IPS-NIHi11 (cell line): ENCODE data around the gene THSD4.

ENCODE experiments used
- DNase-seq: peaks from one replicate; pipeline ENCODE4 v3.0.0; 2012; ENCODE audit warnings: mixed read lengths, low spot score

Gene THSD4

GRCh38 chr15:71545223-71545760 lies 430.0 kb downstream of the THSD4 start:
- DNase-seq, result no peak

GRCh38 chr15:71545923-71546322 lies 430.7 kb downstream of the THSD4 start:
- no peak for DNase-seq

GRCh38 chr15:71547011-71547410 lies 431.7 kb downstream of the THSD4 start:
- no peak for DNase-seq

GRCh38 chr15:71548401-71548807 lies 433.1 kb downstream of the THSD4 start:
- no peak for DNase-seq

- DNase-seq, result no peak
Measured at GRCh38 chr15:71549091-71549490, 433.8 kb downstream of the THSD4 start.

GRCh38 chr15:71549697-71550096 lies 434.4 kb downstream of the THSD4 start:
- DNase-seq, result no peak

- DNase-seq, result no peak
Measured at GRCh38 chr15:71551566-71551965, 436.3 kb downstream of the THSD4 start.

GRCh38 chr15:71559098-71559497 lies 443.8 kb downstream of the THSD4 start:
- no peak for DNase-seq

GRCh38 chr15:71559616-71560015 lies 444.3 kb downstream of the THSD4 start:
- no peak for DNase-seq

- DNase-seq, result no peak
Measured at GRCh38 chr15:71562251-71562650, 447.0 kb downstream of the THSD4 start.

GRCh38 chr15:71564217-71564616 lies 448.9 kb downstream of the THSD4 start:
- DNase-seq, result no peak

- no peak for DNase-seq
Measured at GRCh38 chr15:71565006-71565405, 449.7 kb downstream of the THSD4 start.

GRCh38 chr15:71565631-71566160 lies 450.4 kb downstream of the THSD4 start:
- DNase-seq, result no peak

GRCh38 chr15:71566226-71566625 lies 451.0 kb downstream of the THSD4 start:
- no peak for DNase-seq

GRCh38 chr15:71567173-71567572 lies 451.9 kb downstream of the THSD4 start:
- DNase-seq, result no peak

- no peak for DNase-seq
Measured at GRCh38 chr15:71568227-71568626, 453.0 kb downstream of the THSD4 start.

- DNase-seq, result no peak
Measured at GRCh38 chr15:71570736-71571135, 455.5 kb downstream of the THSD4 start.

- no peak for DNase-seq
Measured at GRCh38 chr15:71571641-71572040, 456.4 kb downstream of the THSD4 start.

GRCh38 chr15:71572452-71573053 lies 457.3 kb downstream of the THSD4 start:
- DNase-seq, result peak; percentile 56

- DNase-seq, result no peak
Measured at GRCh38 chr15:71573599-71573998, 458.3 kb downstream of the THSD4 start.

GRCh38 chr15:71575474-71576045 lies 460.3 kb downstream of the THSD4 start:
- no peak for DNase-seq

- DNase-seq, result no peak
Measured at GRCh38 chr15:71577071-71577470, 461.8 kb downstream of the THSD4 start.

- no peak for DNase-seq
Measured at GRCh38 chr15:71581398-71581930, 466.2 kb downstream of the THSD4 start.
